GM21515 (cell line): ENCODE data around the gene FAM222A.
"Not testable (repeated sequence)": the region's sequence is repeated elsewhere in the genome, so short reads cannot be mapped to it uniquely, and the experiment has no call there.

Experiments
- ATAC-seq: cut with Tn5 transposase; IDR thresholded peaks from one replicate; pipeline ENCODE4 v1.9.1; 2021; ENCODE audit not compliant: unreplicated experiment

The FAM222A gene

DNA sequence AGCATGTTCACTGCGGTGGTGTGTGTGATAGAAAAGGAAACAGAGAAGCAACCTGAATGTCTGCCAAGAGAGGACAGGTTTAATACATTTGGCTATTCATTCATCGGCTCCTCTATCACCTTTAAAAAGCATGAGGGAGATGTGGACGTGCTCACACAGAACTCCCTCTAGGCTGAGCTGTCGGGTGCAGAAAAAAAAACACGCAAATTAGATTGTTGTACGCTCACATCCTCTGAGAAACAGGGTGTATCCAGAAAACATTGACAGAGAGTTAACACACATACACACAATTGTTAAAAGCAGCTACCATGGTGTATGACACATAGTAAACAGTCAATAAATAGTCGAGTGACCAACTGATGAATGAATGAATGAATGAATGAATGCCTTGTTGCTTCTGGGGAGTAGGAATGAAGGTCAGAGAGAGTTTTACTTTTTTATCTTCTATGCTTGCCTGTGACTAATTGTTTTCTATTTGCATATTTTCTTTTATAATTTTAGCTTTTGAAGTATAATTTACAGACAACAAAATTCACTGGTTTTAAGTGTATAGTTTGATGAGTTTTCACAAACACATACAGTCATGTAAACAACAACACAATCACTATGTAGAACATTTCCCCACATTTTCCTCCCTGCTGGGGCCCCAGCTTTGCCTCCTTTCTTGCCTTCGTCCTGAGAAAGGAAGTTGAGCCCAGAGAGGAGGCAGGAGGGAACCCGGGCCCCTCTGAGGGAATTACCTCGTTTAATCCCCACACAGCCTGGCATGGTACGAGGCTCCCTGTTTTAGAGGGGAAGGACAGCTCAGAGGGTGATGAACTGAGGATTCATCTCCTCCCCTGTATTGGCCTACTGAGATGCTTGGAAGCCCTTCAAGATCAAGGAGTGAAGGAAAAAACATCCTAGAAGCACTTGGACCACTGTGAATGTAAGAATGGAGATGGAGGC, 19.7 kb upstream of the FAM222A start:
- no peak for ATAC-seq

DNA sequence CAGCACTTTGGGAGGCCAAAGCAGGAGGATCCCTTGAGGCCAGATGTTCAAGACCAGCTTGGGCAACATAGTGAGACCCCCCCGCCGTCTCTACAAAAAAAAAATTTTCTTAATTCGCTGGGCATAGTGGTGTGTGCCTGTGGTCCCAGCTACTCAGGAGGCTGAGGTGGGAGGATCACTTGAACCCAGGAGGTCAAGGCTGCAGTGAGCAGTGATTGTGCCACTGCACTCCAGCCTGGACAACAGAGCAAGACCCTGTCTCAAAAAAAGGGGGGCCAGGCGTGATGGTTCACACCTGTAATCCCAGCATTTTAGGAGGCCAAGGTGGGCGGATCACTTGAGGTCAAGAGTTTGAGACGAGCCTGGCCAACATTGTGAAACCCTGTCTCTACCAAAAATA, 19.0 kb upstream of the FAM222A start:
- not testable (repeated sequence) for ATAC-seq

DNA sequence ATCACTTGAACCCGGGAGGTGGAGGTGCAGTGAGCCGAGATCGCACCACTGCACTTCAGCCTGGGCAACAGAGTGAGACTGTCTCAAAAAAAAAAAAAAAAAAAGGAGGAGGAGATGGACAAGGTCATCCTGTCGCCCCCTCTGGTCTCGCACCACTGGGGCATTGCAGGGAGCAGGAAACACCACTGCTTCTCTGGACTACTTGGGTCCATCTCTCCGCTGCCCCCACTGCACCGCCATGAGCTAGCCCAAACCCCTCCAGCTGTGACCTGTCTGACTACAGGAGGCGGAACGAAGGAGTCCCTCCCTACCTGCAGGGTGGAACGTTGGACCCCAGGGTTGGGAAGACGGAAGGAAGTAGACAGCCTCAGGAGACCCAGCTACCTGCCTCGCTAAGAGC, 18.2 kb upstream of the FAM222A start:
- ATAC-seq: no peak

DNA sequence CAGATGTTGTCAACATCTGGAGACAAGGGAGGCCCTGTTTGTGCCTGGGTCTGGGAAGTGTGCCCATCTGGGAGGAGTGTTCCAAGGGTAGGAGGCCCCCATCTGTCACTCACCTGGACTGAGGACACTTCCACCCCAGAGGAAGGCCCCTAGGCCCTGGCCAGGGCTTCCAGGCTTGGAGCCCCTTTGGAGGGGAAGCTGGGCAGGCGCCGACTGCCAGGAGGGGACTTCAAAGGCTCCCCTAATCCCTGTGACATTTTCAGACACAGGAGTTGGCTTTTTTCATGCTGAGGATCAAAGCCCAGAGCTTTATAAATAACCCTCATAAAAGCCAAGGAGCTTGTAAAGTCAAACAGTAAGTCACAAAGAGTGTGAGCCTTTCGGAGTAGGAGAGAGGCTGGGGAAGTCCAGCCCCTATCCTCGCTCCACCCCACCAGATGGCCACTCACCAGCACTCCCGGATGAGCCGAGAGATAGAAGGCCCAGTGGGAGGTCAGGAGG, 17.6 kb upstream of the FAM222A start:
- no peak for ATAC-seq

DNA sequence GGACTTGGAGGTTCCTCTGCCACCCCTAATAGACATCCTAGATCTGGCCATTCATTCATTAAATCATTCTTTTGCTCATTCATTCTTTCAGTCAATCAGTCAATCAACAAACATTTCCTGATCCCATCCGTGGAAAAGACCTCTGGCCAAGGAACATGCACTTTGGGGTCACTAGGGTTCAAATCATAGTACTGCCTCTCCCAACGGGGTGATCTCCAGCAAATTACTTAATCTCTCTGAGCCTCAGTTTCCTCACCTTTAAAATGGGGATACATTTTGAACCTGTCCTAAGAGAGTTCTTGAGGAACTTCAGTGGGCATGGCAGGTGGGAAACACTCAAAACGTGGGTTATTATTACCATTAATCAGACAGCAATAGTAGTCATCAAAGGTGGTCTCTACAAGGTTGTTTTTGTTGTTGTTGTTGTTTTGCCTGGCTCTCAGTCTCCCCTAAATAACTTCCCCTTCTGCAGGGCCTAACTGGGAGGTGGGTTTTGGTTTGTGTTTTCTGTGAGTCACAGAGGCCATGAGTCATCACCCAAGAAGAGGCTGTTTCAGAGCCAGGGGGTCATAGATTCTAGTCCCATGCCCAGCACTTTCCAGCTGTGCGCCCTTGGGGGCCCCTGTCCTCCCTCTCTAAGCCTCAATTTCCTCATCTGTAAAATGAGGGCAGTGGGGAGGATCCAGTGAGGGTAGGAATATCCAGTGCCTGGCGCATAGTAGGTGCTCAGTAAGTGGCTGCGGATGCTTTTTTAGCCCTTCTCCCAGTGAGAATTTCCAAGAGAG, 16.9 kb upstream of the FAM222A start:
- no peak for ATAC-seq

DNA sequence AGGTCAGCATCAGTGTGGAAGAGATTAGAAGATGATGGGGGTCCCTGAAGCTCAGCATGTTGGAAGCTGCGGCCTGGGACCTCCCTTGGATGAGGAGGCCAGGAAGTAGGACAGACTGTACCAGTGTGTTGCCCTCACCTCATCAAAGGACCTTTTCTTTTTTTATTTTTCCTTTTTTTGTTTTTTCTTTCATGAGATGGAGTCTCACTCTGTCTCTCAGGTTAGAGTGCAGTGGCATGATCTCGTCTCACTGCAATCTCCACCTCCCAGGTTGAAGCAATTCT, 16.4 kb upstream of the FAM222A start:
- ATAC-seq: no peak

DNA sequence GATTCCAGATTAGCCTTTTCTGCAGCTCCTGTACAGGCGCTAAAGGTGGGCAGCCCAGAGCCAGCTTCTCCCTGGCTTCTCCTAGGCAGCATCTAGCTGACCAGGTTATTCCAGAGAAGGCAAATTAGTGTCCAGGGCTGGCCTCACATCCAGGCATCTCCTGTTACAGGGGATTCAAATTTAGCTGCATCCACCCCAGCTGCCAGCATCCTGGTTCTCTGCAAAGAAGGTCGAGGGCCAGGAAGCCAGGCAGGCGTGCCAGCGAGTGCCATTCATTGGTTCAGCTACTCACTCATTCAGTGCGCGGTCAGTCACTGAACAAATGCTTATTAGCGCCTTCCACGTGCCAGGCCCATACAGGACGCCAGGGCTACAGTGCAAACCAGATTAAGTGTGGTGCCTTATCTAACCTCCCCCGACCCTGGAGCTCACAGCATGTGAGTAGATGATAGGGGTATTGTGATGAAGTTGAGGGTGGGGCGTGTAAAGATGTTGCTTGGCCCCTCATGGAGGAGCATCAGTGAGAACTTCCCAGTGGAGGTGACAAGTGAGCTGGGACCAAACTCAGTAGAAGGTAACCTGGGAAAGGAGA, 15.7 kb upstream of the FAM222A start:
- no peak for ATAC-seq

DNA sequence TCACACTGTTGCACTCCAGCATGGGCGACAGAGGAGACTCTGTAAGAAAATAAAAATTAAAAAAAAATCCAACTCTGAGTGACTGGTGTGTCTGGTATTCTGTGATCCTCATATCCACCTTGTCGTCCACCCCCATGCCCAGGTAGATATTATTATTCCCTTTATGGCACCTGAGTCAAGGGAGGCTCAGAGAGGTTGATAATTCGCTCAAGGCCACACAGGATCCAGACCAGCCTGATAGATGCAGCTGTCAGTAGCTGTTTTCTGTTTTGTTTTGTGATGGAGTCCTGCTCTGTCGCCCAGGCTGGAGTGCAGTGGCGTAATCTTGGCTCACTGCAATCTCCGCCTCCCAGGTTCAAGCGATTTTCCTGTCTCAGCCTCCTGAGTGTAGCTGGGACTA, 14.8 kb upstream of the FAM222A start:
- ATAC-seq: no peak

DNA sequence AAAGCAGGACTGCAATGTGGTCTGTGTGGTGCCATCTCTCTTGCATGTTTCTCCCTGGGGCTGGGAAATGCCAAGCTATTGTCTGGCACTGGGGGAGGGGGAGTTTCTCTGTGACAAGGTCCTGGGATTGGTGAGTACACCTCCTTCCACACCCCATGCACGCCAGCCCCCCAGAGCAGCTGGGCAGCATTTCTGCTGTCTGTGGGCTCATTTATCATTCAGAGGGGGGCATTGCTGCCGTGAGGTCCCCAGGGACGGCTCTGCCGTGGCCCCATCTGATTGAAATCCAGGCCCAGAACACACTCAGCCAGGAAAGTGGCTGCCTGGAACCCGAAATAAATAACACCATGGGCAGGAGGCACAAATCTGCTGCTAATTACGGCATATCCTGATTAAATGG, 12.6 kb upstream of the FAM222A start:
- no peak for ATAC-seq

DNA sequence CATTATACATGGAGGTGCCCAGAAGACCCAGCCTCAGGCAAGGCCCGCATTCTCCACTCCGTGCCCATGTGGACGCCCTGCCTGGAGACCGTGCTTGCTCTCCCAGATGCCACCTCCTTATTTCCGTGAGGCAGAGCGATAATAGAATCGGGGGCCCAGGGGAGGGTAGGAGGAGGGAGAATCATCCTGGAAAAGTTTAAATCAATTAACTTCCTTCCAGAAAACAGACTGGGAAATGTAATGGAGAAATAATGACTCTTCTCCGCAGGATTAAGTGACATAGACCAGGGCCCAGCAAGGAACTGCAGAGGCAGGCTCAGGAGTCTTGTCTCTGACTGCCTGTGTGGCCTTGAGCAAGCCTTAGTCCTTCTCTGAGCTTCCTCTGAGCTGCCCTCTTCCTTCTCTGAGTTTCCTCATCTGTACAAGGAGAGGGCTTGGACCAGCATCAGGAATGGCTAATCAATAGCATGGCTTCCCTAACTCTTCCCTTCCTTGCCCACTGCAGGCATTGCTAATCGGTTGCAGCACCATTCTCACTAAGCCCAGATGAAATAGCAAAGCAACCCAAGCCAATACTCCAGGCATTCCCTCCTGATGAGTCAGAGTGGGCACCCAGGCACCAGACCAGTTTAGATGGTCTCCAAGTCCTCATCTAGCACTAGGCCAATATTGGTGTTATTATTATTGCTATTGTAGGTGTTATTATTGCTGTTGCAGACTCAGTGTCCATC, 11.3 kb upstream of the FAM222A start:
- no peak for ATAC-seq

DNA sequence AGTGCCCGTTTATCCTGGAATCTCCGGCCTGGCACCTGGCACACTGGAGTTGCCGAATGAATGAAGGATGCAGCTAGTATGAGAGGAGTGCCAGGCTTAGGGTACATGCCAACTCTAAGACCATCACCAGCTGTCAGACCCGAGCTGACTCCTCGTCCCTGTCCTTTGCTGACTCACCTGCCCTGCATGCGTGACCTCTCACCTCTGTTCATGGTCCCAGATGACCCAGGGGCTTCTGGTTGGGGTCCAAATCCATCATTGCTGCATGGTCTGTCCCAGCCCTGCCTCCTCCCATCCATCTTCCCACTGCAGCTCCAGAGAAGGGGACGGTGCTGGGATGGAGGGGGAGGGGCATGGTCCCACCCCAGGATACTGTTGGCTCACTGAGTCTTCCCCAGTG, 9.9 kb upstream of the FAM222A start:
- no peak for ATAC-seq

DNA sequence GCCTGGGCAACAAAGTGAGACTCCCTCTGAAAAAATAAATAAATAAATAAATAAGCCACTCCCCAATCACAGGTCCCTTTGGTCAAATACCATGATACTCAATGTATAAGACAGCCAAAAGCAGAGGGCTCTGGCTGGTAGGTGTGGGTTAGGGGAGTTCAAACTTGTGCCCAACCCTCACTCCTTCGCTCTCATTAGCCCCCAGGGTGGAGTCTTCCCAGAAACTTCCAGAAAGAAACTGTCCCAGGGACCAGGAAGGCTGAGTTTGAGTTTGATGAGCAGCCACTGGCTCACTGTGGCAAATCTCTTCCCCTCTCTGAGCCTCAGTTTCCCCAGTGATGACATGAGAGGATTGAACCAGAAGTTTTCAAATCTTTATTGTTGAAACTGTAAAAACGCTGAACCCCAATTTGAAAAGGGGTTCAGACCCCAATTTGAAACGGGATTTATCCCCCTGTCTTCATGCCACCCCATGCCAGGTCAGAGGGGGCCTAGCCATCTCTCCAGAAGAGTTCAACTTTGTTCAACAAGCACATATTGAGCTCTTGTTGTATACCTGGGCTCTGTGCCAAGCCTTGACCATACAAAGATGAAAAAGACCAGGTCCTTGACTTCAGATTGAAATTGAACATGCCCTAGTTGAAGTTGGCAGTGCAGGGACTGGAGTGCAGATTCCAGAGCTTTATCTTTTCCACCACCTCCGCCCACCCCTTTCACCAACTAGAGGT, 9.1 kb upstream of the FAM222A start:
- ATAC-seq: no peak

DNA sequence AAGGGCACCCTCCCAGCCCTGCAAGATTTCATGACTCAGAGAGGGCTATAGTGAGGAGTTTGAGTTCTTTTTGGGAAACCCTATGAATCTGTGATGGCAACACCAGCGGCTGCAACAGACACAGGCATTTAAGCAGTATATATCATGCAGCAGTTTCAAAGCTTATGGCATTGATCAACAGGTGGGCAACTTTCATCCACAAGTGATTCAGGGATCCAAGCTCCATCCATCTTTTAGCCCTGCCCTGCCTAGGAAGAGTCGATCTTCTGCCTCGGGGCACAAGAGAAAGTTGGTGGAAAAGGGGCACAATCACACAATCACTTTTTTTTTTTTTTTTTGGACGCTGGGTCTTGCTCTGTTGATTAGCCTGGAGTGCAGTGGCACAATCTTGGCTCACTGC, 8.3 kb upstream of the FAM222A start:
- no peak for ATAC-seq

DNA sequence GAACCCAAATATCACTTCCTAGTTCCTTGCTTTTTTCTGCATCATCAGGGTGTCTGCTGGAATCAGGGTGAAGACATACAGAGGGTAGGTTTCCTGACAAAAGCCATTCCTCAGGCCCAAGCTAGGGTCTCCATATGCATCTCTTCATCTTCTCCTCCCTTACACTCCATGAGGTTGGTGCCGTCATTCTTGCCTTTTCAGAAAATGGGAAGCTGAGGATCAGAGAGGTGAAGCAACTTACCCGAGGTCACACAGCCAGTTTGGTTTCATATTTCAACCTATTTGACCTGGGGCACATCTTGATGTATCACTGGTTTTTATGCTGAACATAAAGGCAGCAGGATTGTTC, 7.3 kb upstream of the FAM222A start:
- ATAC-seq: no peak

DNA sequence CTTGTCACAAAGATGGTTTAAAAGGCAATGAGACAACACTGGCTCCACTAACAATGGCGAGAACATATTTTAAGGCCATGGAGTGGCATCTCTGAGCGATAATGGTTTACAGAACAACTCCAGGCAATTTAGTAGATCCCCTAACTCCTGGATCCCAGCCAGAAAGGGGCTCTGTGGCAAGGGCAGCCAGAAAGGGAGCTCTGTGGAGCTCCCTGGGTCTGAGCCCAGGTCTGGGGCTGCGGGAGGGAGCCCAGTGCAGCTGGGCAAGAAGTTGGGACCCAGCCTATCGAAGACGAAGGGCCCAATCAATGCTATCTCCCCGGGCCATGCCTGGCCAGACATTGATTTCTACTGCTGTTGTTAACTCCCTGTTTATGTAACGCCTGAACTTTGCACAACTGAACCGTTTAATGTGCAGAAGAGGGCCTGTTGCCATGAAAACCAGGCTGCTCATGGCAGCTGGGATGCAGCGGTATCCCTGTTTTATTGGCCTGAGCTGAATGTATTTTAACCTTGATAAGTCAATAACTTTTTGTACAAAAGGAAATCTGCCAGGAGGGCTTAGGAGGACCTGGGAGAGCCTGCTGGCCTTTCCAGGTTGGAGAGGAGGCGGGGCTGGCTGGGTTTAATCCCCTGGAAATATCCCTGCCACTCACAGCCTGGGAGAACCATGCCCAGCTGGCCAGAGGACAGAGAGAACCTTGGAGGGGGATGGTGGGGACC, 6.7 kb upstream of the FAM222A start:
- no peak for ATAC-seq

DNA sequence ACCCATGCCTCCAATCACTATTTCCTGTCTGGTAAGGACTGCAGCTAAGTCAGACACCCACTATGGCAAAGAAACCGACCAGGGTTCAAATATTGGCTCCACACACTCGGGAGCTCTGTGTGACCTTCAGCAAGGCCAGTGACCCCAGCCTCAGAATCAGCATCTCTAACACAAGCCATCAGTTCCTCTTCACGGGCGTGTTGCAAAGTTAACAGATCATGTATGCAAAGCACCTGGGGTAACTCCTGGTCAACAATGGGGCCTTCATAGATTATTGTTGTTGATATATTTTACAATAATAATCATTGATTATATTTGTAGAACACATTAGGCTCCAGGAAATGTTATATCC, 6.2 kb upstream of the FAM222A start:
- ATAC-seq: no peak

DNA sequence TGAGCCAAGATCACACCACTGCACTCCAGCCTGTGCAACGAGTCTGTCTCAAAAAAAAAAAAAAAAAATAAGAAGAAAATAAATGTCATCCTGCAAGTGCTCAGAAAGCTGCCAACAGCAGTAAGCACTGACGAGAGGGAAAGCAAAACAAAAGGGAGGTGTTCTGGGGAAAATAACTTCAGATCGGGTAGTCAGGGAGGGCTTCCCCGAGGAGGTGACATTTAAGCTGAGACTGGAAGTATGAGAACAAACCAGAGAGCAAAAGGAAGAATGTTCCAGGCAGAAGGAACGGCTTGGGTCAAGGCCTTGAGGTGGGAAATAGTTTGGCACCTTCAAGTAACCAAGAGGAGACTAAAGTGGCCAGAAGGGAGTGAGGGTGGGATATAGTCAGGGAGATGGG, 4.7 kb upstream of the FAM222A start:
- no peak for ATAC-seq

DNA sequence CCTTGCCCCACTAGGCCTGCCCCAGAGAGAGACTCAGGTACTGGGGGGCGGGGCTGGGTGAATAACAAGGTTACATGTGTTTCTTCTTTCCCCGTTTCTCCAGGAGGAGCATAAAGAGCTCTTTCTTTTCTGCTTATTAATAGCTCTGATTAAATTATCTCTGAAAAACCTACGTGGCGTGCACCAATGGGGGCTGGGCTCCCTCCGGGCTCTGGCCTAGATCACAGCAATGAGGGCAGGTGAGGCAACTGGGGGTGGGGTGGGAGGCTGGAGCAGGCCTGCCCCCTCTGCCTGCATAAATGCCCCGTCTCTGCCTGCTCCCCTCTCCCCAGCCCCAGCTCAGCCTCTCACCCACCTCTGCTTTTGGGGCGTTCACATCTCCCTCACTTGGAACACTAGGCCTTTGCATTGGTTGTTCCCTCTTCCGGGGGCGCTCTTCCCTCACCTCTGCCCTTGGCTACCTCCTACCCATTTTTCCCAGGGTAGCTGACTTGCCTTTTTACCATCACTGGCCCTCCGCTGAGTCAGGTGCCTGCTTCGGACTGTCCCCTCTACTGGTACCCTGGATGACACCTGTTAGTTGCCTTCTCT, 4.1 kb upstream of the FAM222A start:
- ATAC-seq: no peak

DNA sequence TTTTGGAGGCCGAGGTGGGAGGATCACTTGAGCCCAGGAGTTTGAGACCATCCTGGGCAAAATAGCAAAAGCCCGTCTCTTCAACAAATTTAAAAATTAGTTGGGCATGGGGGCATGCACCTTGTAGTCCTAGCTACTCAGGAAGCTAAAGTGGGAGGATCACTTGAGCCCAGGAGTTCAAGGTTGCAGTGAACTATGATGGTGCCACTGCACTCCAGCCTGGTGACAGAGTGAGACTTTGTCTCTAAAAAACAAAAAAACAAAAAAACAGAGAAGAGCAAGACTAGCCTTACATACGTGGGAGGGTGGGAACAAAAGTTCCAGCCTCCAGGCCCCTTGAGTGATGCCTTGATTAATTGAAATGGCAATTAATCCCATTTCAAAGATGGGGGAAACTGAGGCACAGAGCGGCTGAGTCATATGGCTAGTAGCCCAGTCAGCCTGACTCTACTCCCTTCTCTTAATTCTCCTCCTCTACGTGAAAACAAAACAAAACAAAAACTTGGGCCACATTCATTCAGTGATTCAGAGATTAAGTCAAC, 3.3 kb upstream of the FAM222A start:
- ATAC-seq: no peak
